IPS-18c (cell line): ENCODE data around the gene KCNK5.

Experiments used
- H3K4me3 ChIP-seq: 2 replicates; pipeline ENCODE4 v1.7.0; 2013; ENCODE audit warnings: low read depth, mild to moderate bottlenecking, low read length, moderate library complexity; ENCODE audit not compliant: insufficient read depth
- H3K9me3 ChIP-seq: one replicate; pipeline ENCODE4 v1.6.1; 2013; ENCODE audit warnings: mild to moderate bottlenecking, low read length, moderate library complexity; ENCODE audit not compliant: control insufficient read depth, insufficient read depth

Gene KCNK5

GRCh38 chr6:39143238-39143930 lies 85.9 kb downstream of the KCNK5 start:
- Histone ChIP-seq H3K9me3 (no peaks in the 10 kb centered on the region), H3K4me3 (no peak overlapping the region)

- Histone ChIP-seq H3K9me3 (no peaks in the 10 kb centered on the region), H3K4me3 (no peak overlapping the region)
Measured at GRCh38 chr6:39140556-39141167, 88.6 kb downstream of the KCNK5 start.
